ENCODE data around the gene RARA. TPM values are rescaled to one million over a fixed set of nuclear protein-coding genes. Genes with fewer than 3 reads are reported as not detected.

The RARA gene
- total and polyA plus RNA-seq, 2 experiments from 2014 or later: 7.4 to 15.9 TPM

DNA sequence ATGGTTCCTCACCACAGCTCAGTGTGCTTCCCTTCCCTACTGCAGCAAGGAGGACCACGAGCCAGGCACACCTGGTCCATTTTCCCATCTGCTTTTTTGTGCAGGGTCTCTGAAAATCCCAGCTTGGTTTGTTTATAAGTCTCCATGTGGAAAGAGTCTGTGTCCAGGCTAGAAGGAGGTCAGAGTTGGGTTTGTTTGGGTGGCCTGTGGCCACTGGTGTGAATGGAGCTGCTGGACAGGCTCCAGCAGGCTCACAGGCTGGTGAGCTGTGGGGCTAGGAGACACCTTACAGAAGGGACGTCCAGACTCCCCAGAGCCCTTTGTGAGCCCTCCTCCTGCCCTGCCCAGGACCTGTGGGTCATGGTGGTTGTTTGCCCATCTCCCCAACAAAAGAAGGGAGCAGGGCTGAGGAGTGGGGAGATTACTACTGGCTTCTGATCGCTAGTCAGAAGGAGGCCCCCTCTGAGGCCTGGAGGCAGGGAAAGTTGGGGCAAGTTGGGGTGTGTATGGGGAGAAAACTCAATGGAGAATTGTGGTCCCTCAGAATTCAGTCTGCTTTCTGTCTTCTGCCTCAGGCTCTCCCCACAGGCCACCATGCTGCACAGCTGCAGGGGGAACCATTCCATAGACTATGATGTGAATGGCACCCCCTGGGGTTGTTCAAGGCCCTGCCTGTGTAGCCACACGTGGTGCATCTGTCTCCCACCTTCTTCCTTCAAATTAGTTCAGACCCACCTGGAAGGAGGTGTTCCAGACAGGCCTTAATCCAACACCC lies 4.1 kb downstream of the RARA start:
- peaks cover 43% of the 10 kb centered on the region for H3K4me1 ChIP-seq (ENCODE audit: insufficient read depth)
- DNase-seq (ENCODE audit: low spot score) (no peak), ATAC-seq (no peak)
- H3K4me2 ChIP-seq: peak overlapping the region; percentile 57; the same call in 1 of the 2 replicates
- H3K27ac Mint-ChIP-seq: 0 out of 2 replicates have a peak overlapping the region, but pooled peaks have one; percentile 3
- no peaks in the 10 kb centered on the region; the same call in 1 of the 2 replicates for H4K20me1 ChIP-seq (replicated peaks; ENCODE audit: insufficient read depth)
- no peaks in the 10 kb centered on the region; the same call in 2 of the 3 replicates for H3K36me3 Mint-ChIP-seq (ENCODE audit: low read depth)
- peaks cover 21% of the 10 kb centered on the region for H3F3A ChIP-seq (replicated peaks; ENCODE audit: low read depth)
- peaks cover 70% of the 10 kb centered on the region for H3K4me1 Mint-ChIP-seq
- H2AFZ ChIP-seq: no peak overlapping the region
- no peak overlapping the region for H3K4me3 ChIP-seq
- no peaks in the 10 kb centered on the region for H3K79me2 ChIP-seq (replicated peaks; ENCODE audit: insufficient read depth)
- peaks cover 31% of the 10 kb centered on the region for H3K27me3 Mint-ChIP-seq (ENCODE audit: insufficient read depth, low read depth, poor library complexity)
- no peak for TF ChIP-seq ZNF114 (CRISPR knock-in tag; IDR thresholded peaks at IDR 0.05)
- no peak for TF ChIP-seq CREB1 (CRISPR knock-in tag; IDR thresholded peaks at IDR 0.05; ENCODE audit: low read depth)
- TF ChIP-seq EZH2phosphoT487 (IDR thresholded peaks at IDR 0.05; ENCODE audit: unreplicated experiment): no peak
- TF ChIP-seq, protein P1, sequence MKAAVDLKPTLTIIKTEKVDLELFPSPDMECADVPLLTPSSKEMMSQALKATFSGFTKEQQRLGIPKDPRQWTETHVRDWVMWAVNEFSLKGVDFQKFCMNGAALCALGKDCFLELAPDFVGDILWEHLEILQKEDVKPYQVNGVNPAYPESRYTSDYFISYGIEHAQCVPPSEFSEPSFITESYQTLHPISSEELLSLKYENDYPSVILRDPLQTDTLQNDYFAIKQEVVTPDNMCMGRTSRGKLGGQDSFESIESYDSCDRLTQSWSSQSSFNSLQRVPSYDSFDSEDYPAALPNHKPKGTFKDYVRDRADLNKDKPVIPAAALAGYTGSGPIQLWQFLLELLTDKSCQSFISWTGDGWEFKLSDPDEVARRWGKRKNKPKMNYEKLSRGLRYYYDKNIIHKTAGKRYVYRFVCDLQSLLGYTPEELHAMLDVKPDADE (IDR thresholded peaks at IDR 0.05): no peak
- no peaks in the 10 kb centered on the region for H3K9me2 ChIP-seq (ENCODE audit: insufficient read depth)
- no peak overlapping the region for H3K4me3 Mint-ChIP-seq
- H3K9me3 Mint-ChIP-seq: no peaks in the 10 kb centered on the region
- H3K27ac ChIP-seq (ENCODE audit: low read depth): no peak overlapping the region
- peaks cover 33% of the 10 kb centered on the region for H3K27me3 ChIP-seq (ENCODE audit: insufficient read depth)
- H3K36me3 ChIP-seq (ENCODE audit: insufficient read depth): no peaks in the 10 kb centered on the region

DNA sequence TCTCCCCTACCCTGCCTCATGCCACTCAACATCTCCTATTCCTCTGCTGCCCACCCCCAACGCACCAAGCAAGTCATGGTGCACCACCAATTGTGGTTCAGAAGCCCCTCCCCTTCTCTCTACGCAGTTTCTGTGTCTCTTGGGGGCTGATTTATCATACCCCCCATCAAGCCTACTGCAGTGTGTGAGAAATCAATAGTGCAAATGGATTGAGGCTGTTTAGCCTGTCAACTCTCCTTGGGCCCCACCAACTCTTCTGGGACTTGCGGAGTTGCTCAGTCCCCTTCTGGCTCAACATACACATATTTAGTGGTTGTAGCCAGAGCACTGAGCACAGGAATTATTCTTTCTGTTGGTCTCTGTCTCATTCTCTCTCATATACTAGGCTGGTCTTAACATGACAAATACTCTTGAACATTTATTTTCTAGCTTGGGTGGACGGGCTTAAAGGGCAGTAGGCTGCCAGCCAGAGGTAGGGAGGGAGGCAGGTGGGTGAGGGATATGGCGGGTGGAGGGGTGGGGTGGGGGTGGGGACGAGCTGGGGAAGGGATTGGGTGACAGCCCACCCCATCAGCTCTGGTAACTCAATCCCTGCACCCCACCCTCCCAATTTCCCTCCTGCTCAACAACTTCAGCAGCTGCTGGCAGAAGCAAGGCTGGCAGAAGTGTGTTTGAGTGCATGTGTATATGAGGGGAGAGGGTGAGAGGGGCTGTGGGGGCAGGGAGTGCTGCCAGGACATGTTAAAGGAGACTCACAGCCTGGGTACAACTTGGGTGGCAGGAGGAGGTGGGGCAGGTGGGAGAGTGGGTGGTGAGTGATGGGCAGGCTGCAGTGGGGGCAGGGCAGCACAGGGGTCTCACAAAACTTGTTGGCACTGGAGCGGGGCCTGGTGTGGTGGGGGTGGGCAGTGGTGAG lies 4.9 kb downstream of the RARA start:
- Histone ChIP-seq H2AFZ (no peak overlapping the region), H3K4me1 (ENCODE audit: insufficient read depth) (peaks cover 35% of the 10 kb centered on the region), H3K4me3 (no peak overlapping the region), H3K36me3 (ENCODE audit: insufficient read depth) (no peaks in the 10 kb centered on the region), H3K27ac (ENCODE audit: low read depth) (no peak overlapping the region), H4K20me1 (replicated peaks; ENCODE audit: insufficient read depth) (peaks cover 3% of the 10 kb centered on the region), H3K79me2 (replicated peaks; ENCODE audit: insufficient read depth) (0 out of 2 replicates have a peak, but pooled peaks cover 3% of the 10 kb centered on the region), H3K9me2 (ENCODE audit: insufficient read depth) (no peaks in the 10 kb centered on the region), H3K27me3 (ENCODE audit: insufficient read depth) (peaks cover 32% of the 10 kb centered on the region), H3K4me2 (peak overlapping the region; percentile 57; the same call in 1 of the 2 replicates), H3F3A (replicated peaks; ENCODE audit: low read depth) (peaks cover 16% of the 10 kb centered on the region)
- DNase-seq (ENCODE audit: low spot score) (no peak), ATAC-seq (no peak)
- Mint-ChIP-seq H3K9me3 (no peaks in the 10 kb centered on the region), H3K36me3 (ENCODE audit: low read depth) (no peaks in the 10 kb centered on the region; the same call in 2 of the 3 replicates), H3K27me3 (ENCODE audit: insufficient read depth, low read depth, poor library complexity) (peaks cover 36% of the 10 kb centered on the region), H3K4me3 (no peak overlapping the region), H3K4me1 (peaks cover 75% of the 10 kb centered on the region), H3K27ac (0 out of 2 replicates have a peak overlapping the region, but pooled peaks have one; percentile 3)
- TF ChIP-seq ZNF114 (CRISPR knock-in tag; IDR thresholded peaks at IDR 0.05) (no peak), POLR2AphosphoS5 (IDR thresholded peaks at IDR 0.05; ENCODE audit: low read depth) (no peak), ZNF331 (CRISPR knock-in tag; IDR thresholded peaks at IDR 0.05; ENCODE audit: low read depth) (no peak)
- TF ChIP-seq, protein P1 (IDR thresholded peaks at IDR 0.05): no peak
- TF ChIP-seq, protein P2, sequence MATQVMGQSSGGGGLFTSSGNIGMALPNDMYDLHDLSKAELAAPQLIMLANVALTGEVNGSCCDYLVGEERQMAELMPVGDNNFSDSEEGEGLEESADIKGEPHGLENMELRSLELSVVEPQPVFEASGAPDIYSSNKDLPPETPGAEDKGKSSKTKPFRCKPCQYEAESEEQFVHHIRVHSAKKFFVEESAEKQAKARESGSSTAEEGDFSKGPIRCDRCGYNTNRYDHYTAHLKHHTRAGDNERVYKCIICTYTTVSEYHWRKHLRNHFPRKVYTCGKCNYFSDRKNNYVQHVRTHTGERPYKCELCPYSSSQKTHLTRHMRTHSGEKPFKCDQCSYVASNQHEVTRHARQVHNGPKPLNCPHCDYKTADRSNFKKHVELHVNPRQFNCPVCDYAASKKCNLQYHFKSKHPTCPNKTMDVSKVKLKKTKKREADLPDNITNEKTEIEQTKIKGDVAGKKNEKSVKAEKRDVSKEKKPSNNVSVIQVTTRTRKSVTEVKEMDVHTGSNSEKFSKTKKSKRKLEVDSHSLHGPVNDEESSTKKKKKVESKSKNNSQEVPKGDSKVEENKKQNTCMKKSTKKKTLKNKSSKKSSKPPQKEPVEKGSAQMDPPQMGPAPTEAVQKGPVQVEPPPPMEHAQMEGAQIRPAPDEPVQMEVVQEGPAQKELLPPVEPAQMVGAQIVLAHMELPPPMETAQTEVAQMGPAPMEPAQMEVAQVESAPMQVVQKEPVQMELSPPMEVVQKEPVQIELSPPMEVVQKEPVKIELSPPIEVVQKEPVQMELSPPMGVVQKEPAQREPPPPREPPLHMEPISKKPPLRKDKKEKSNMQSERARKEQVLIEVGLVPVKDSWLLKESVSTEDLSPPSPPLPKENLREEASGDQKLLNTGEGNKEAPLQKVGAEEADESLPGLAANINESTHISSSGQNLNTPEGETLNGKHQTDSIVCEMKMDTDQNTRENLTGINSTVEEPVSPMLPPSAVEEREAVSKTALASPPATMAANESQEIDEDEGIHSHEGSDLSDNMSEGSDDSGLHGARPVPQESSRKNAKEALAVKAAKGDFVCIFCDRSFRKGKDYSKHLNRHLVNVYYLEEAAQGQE (IDR thresholded peaks at IDR 0.05; ENCODE audit: unreplicated experiment): no peak
